Right forelimb (tissue), 1 donor: ENCODE results near the gene TMTC2.

ENCODE experiments used
- DNase-seq: peaks from one replicate; pipeline ENCODE4 v3.0.0-alpha.2; 2018

The TMTC2 gene

DNA sequence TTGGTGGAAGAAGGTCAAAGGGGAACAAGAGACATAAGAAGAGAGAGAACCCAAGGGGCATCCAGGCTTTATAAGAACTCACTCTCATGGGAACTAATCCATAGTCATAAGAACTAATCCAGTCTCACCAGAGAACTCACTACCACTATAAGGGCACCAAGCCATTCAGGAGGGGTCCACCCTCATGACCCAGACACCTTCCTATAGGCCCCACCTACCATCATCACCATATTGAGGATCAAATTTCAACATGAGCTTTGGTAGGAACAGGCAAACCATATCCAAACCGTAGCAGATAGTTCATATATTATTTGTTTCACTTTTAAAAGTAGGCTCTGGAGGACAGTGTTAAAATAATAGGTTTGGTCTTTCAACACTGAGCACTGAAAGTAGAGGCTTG lies 350.1 kb downstream of the TMTC2 start:
- no peak for DNase-seq

GRCh38 chr12:83039413-83039812 lies 352.7 kb downstream of the TMTC2 start:
- DNase-seq = no peak

GRCh38 chr12:83040339-83040738 lies 353.6 kb downstream of the TMTC2 start:
- no peak for DNase-seq

GRCh38 chr12:83040991-83041390 lies 354.3 kb downstream of the TMTC2 start:
- no peak for DNase-seq

- peak; percentile 47 for DNase-seq
These were observed 355.9 kb downstream of the TMTC2 start for GRCh38 chr12:83042441-83043200.

DNA sequence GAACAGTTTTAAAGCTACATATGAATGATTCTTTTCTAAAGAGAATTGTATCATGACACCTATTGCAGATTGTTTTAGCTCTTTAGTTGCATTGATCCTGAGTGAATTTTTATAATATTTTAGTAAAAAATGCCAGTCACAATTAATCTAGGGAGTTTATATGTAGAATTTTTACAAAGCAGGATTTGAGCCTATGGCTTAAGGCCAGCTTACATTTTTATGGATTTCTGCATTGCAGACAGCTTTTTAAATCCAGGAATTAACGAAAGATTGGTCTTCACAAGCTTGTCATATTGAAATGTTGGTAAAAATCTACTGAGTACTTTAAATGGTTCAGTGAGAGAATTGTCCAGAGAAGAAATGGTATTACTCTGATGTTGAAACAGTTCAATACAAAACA lies 358.0 kb downstream of the TMTC2 start:
- no peak for DNase-seq

DNA sequence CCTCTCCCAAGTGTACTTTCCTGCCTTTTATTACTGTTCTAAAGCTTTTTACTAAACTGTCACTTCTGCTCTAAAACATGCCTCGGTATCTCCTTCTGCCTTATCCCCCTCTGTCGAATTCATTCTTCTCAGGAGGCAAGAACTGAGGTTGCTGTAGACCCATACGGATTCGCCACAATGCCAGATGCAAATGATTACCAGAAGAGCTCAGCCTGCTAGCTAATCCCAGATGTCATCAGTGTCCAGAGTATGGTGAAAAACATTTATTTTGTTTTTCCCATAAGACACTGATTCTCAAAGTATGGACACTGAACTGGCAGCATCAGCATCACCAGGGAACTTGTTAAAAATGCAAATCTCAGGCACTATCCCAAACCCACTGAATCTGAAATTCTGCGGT lies 359.3 kb downstream of the TMTC2 start:
- DNase-seq = no peak

GRCh38 chr12:83049306-83049705 lies 362.6 kb downstream of the TMTC2 start:
- no peak for DNase-seq

DNA sequence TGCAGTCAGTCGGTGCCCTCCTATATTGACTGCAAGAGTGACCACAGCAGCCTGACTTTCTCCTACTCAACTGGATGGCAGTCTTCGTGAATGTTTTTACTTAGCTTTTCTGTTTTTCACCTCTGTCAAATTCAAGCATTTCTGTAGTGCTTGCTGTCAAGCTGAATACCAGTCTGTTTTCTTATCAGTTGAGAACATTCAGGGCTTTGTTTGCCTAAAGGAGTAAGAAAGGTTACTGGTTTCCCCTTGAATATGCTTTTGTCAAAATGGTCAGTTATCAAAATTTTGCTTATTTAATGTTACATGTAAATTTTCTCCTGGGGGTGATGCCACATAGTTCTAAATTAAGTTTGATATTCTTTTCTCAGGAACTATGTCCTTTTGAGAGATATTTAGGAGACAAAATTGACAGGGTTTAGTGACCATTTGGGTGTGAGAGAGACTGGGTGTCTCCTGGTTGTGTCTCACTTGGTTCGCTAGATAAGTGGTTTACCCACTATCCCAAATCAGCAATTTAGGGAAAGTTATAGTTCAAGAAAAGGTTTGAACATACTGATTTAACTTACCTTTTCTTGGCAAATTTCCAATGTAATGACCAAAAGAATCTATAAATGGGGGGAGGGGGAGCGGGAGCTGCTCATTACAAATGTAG lies 366.3 kb downstream of the TMTC2 start:
- no peak for DNase-seq

DNA sequence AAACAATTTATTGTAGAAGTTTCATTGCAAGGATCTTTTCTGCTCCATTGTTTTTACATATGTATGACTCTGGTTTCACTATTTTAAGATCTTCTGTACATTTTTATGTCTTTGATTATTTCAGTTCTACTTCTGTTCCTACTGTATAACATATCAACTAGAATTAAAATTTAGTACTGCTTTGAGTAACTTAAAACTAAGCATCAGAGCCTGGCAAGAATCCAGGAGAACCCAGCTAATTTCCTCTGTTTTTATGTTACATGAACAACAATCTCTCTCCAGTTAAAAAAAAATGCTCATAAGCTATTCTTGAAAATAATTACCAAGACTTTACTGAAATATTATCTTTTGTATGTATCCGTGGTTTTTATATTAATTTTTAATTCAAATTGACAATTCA lies 370.7 kb downstream of the TMTC2 start:
- no peak for DNase-seq

DNA sequence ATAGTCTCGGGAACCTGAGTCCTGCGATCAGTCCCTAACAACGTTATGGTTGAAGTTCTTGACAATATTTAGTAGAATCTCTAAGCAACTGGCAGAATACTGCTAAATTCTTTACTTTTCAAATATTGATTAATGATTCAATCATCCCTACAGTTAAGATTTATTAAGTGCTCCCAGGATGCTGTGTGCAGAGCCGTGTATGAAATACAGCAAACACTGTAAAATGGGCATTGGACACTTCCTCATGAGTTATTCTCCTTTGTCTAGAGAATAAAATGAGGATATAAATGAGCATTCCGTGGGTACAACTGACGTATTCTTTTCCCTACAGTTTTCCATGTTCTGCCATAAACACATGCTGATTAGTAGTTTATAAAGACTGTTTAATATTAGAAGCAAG lies 372.4 kb downstream of the TMTC2 start:
- DNase-seq = no peak

DNA sequence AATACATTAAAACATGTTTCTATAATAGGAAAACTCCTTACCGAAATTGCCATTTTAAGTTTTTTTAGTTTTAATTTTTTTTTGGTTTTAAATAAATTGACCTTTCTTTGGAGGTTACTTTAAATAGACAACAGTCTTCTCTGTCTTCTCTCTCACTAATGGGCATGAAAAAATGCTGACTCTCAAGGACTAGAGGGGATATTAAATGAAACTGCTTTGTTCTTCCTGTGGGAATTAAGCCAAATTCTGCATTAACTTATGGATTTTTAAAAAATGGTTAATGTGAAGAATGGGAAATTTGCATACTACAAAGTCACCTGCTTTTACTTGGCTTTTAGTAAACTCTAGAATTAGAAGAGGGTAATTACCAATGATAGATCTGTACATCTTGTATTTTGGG lies 378.9 kb downstream of the TMTC2 start:
- DNase-seq = no peak

GRCh38 chr12:83067981-83068380 lies 381.3 kb downstream of the TMTC2 start:
- no peak for DNase-seq

- no peak for DNase-seq
These were observed 387.7 kb downstream of the TMTC2 start for GRCh38 chr12:83074358-83074894.

DNA sequence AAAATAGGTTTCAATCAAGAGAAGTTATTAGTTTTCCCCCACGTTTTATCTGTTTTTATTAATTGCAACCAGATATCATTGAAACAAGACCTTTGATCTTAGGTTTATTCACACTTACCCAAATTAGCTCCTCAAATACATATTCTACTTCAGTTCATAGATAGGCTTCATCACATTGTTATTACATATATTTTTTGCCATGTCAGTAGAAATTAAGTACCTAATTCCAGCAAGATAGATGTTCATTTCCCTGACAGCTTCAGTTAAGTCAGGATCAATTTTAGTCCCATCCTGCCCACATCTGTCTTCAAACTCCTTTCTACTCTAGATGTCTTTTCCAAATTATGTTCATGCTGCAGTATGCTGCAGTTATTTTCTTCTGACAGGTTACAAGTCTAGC lies 388.8 kb downstream of the TMTC2 start:
- no peak for DNase-seq

DNA sequence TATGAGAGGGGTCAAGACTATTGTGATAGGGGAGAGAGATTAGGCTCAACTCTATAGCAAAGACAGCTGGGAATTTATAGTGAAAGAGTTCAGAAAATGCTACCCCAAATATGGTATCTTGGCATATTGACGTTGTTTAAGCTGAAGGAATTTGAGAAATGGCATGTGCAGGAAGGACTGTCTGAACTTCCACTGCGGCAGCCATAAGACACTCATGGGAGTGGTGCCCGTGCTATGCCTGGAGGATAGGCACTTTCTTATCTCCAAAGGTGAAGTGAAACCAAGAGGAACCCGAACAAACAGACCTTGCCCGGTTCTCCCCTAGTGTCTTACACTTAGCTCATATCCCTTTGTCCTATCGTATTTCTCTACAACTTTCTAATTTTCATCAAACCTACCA lies 390.3 kb downstream of the TMTC2 start:
- DNase-seq = no peak

- no peak for DNase-seq
These were observed 396.1 kb downstream of the TMTC2 start for GRCh38 chr12:83082690-83083276.

GRCh38 chr12:83083616-83084015 lies 396.9 kb downstream of the TMTC2 start:
- DNase-seq = no peak

DNA sequence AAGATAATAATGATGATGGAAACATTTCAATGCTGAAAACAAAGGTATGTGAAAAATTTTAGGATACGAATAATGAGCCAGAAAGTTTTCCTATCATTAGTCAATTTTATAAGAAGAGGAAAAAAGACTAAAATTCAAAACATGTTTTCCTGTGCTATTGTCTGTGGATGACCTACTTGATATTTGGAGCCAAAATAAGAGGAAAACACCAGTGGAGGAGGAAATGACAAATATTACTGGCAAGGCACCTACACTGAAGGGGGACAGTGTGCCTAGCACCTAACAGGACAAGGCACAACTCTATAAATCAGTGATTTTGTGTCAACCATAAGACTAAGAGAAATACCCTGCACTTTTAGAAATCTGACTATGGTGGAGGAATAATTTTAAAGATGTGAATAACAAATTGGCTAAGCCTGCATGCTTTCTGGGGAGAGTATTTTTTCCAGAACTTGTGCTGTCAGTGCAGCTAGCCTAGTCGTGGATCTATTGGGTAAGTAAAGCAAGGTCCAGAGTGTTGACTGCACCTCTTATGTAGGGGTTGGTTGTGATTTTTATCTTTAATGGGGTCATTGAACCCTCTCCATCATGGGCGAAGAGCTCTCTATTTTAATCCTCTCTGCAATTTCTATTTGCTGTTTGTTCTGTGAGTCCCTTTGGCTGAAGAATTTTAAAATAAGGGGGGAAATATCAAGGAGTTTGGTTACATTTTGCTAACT lies 398.0 kb downstream of the TMTC2 start:
- no peak for DNase-seq

DNA sequence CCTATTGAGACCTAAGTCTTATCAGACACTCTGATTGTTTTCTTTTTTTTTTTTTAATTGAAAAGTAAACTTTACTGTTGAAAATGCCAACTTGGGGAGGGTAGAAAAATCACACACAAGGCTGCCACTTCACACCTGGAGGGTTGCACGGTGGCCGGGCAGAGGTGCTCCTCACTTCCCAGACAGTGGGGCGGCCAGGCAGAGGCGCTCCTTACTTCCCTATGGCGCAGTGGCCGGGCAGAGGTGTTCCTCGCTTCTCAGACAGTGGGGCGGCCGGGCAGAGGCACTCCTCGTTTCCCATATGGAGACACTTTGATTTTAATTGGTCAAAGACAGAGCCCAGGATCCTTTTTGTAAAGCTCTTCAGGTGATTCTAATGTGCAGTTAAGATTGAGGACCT lies 399.3 kb downstream of the TMTC2 start:
- no peak for DNase-seq

- no peak for DNase-seq
These were observed 402.9 kb downstream of the TMTC2 start for GRCh38 chr12:83089575-83089974.

GRCh38 chr12:83092129-83092528 lies 405.4 kb downstream of the TMTC2 start:
- DNase-seq = no peak

GRCh38 chr12:83092606-83093005 lies 405.9 kb downstream of the TMTC2 start:
- no peak for DNase-seq
